CD4-positive, CD25-positive, alpha-beta regulatory T cell (primary cell): ENCODE results near the gene FOXA3. TPM values are rescaled to one million over a fixed set of nuclear protein-coding genes. Genes with fewer than 3 reads are reported as not detected.

Source experiments
- ATAC-seq, 2 donors: fragments of 150-1000 bp; cut with Tn5 transposase; one replicate each; pipeline ENCODE4 v1.10.0; 2021; ENCODE audit warnings: low read depth in 2 of 2, moderate number of reproducible peaks in 2 of 2, moderate library complexity in 1 of 2
- DNase-seq, 3 donors: peaks; one replicate each; pipeline versions ENCODE4 v3.0.0 to v3.0.0-alpha.2; 2012 to 2022; ENCODE audit warnings: mixed read lengths in 1 of 3
- H3K27ac ChIP-seq: one replicate; pipeline ENCODE4 v1.7.0; 2013; ENCODE audit warnings: mild to moderate bottlenecking, low read length; ENCODE audit not compliant: insufficient read depth, poor library complexity, severe bottlenecking
- H3K27me3 ChIP-seq: one replicate; pipeline ENCODE4 v1.7.0; 2013; ENCODE audit warnings: low read length; ENCODE audit not compliant: control insufficient read depth, insufficient read depth
- H3K36me3 ChIP-seq: one replicate; pipeline ENCODE4 v1.7.0; 2013; ENCODE audit warnings: mild to moderate bottlenecking, low read length, moderate library complexity; ENCODE audit not compliant: control insufficient read depth, insufficient read depth
- H3K4me1 ChIP-seq: 2 replicates; pipeline ENCODE4 v1.7.0; 2013; ENCODE audit warnings: mild to moderate bottlenecking, low read length; ENCODE audit not compliant: insufficient read depth, control insufficient read depth, poor library complexity, severe bottlenecking
- H3K4me3 ChIP-seq: one replicate; pipeline ENCODE4 v1.7.0; 2013; ENCODE audit warnings: low read depth, mild to moderate bottlenecking, low read length, moderate library complexity
- H3K9me3 ChIP-seq, 2 experiments: 1 replicate in 1 of 2; 2 replicates in 1 of 2; pipeline ENCODE4 v1.7.0; 2013; ENCODE audit warnings: low read length in 2 of 2, mild to moderate bottlenecking in 1 of 2, moderate library complexity in 1 of 2; ENCODE audit not compliant: control insufficient read depth in 2 of 2
- H3K27ac Mint-ChIP-seq, 3 donors: one replicate each; pipeline ENCODE4 v1.8.0; 2020 to 2022; ENCODE audit warnings: mild to moderate bottlenecking in 3 of 3, mixed read lengths in 3 of 3, moderate library complexity in 2 of 3
- H3K27me3 Mint-ChIP-seq: one replicate; pipeline ENCODE4 v1.8.0; 2022; ENCODE audit warnings: mild to moderate bottlenecking, mixed read lengths
- H3K36me3 Mint-ChIP-seq: one replicate; pipeline ENCODE4 v1.8.0; 2020; ENCODE audit warnings: mixed read lengths
- H3K4me1 Mint-ChIP-seq, 4 donors: one replicate each; pipeline ENCODE4 v1.8.0; 2020 to 2022; ENCODE audit warnings: mixed read lengths in 4 of 4, mild to moderate bottlenecking in 1 of 4
- H3K4me3 Mint-ChIP-seq, 4 donors: one replicate each; pipeline ENCODE4 v1.8.0; 2020 to 2022; ENCODE audit warnings: mild to moderate bottlenecking in 4 of 4, mixed read lengths in 4 of 4, moderate library complexity in 3 of 4
- H3K9me3 Mint-ChIP-seq, 7 donors: one replicate each; pipeline ENCODE4 v1.8.0; 2020 to 2022; ENCODE audit warnings: mixed read lengths in 7 of 7, mild to moderate bottlenecking in 3 of 7, moderate library complexity in 2 of 7
- polyA plus RNA-seq, 4 donors: library from polyadenylated mRNA; unstranded; fragments of 300-500 nt; fragmentation: Illumina TruSeq; gene quantifications; one replicate each; pipeline ENCODE4 v1.2.3, GENCODE V29; 2021
- total RNA-seq: library from RNA; stranded (reverse); gene quantifications from one replicate; pipeline ENCODE4 v1.2.3, GENCODE V29; 2022

The FOXA3 gene
- total and polyA plus RNA-seq, 5 donors from 2014 or later = not detected

GRCh38 chr19:45906221-45906620, 42.1 kb downstream of the FOXA3 start:
- Histone ChIP-seq H3K4me1 (peaks cover 17% of the 10 kb centered on the region), H3K9me3 (no peaks in the 10 kb centered on the region), H3K27ac (no peak overlapping the region), H3K27me3 (no peaks in the 10 kb centered on the region), H3K36me3 (no peaks in the 10 kb centered on the region), H3K4me3 (no peak overlapping the region)
- ATAC-seq (no peak), DNase-seq (no peak)
- H3K27me3 Mint-ChIP-seq = peaks cover 16% of the 10 kb centered on the region
- H3K9me3 Mint-ChIP-seq = peaks cover 0 to 4% (median 0%) of the 10 kb centered on the region in 7 donors
- no peaks in the 10 kb centered on the region for H3K36me3 Mint-ChIP-seq
- H3K4me1 Mint-ChIP-seq = peaks cover 0 to 14% (median 3%) of the 10 kb centered on the region in 4 donors
- no peak overlapping the region for H3K27ac Mint-ChIP-seq
- H3K4me3 Mint-ChIP-seq = peak overlapping the region in 1 of 4 donors; percentile 44

- Mint-ChIP-seq H3K27ac (no peak overlapping the region), H3K27me3 (peaks cover 11% of the 10 kb centered on the region), H3K4me1 (peaks cover 0 to 2% (median 0%) of the 10 kb centered on the region in 4 donors), H3K36me3 (no peaks in the 10 kb centered on the region), H3K9me3 (peaks cover 0 to 4% (median 0%) of the 10 kb centered on the region in 7 donors), H3K4me3 (no peak overlapping the region)
- H3K36me3 ChIP-seq = no peaks in the 10 kb centered on the region
- ATAC-seq (no peak), DNase-seq (no peak)
- H3K4me3 ChIP-seq = no peak overlapping the region
- no peaks in the 10 kb centered on the region for H3K27me3 ChIP-seq
- no peaks in the 10 kb centered on the region for H3K9me3 ChIP-seq
- no peaks in the 10 kb centered on the region for H3K4me1 ChIP-seq
- no peak overlapping the region for H3K27ac ChIP-seq
Observed at GRCh38 chr19:45908956-45909355, 44.8 kb downstream of the FOXA3 start.

- Mint-ChIP-seq H3K9me3 (peaks cover 0 to 2% (median 0%) of the 10 kb centered on the region in 7 donors), H3K4me1 (peaks cover 0 to 2% (median 0%) of the 10 kb centered on the region in 4 donors), H3K27me3 (peaks cover 14% of the 10 kb centered on the region), H3K36me3 (no peaks in the 10 kb centered on the region), H3K27ac (no peak overlapping the region), H3K4me3 (no peak overlapping the region)
- H3K27me3 ChIP-seq = no peaks in the 10 kb centered on the region
- H3K9me3 ChIP-seq = no peaks in the 10 kb centered on the region
- H3K4me3 ChIP-seq = no peak overlapping the region
- H3K36me3 ChIP-seq = no peaks in the 10 kb centered on the region
- DNase-seq (no peak), ATAC-seq (no peak)
- H3K27ac ChIP-seq = no peak overlapping the region
- H3K4me1 ChIP-seq = no peaks in the 10 kb centered on the region
Observed at GRCh38 chr19:45911291-45911690, 47.2 kb downstream of the FOXA3 start.

- Histone ChIP-seq H3K36me3 (no peaks in the 10 kb centered on the region), H3K4me3 (no peak within 1 kb of the TSS), H3K4me1 (no peaks in the 10 kb centered on the region), H3K27me3 (no peaks in the 10 kb centered on the region), H3K9me3 (no peaks in the 10 kb centered on the region), H3K27ac (no peak within 1 kb of the TSS)
- Mint-ChIP-seq H3K27ac (no peak within 1 kb of the TSS), H3K36me3 (no peaks in the 10 kb centered on the region), H3K4me1 (peaks cover 0 to 2% (median 0%) of the 10 kb centered on the region in 4 donors), H3K9me3 (peaks cover 0 to 2% (median 0%) of the 10 kb centered on the region in 7 donors), H3K27me3 (peaks cover 22% of the 10 kb centered on the region), H3K4me3 (no peak within 1 kb of the TSS)
- ATAC-seq (no peak), DNase-seq (peak in 1 of 3 donors; percentile 41)
Observed at GRCh38 chr19:45913874-45914830, 50.0 kb downstream of the FOXA3 start, which contains the start of gene NANOS2. Gene NANOS2, minus strand, starts transcription at chr19:45914778. Its CDS starts 85 bp downstream, at chr19:45914693.

- no peak overlapping the region for H3K4me3 ChIP-seq
- Mint-ChIP-seq H3K36me3 (no peaks in the 10 kb centered on the region), H3K27me3 (peaks cover 26% of the 10 kb centered on the region), H3K9me3 (peaks cover 0 to 2% (median 0%) of the 10 kb centered on the region in 7 donors), H3K4me3 (no peak overlapping the region), H3K4me1 (peaks cover 0 to 2% (median 0%) of the 10 kb centered on the region in 4 donors), H3K27ac (no peak overlapping the region)
- DNase-seq = peak in 1 of 3 donors; percentile 85
- no peak for ATAC-seq
- H3K27me3 ChIP-seq = peaks cover 6% of the 10 kb centered on the region
- no peaks in the 10 kb centered on the region for H3K4me1 ChIP-seq
- no peaks in the 10 kb centered on the region for H3K9me3 ChIP-seq
- H3K36me3 ChIP-seq = no peaks in the 10 kb centered on the region
- no peak overlapping the region for H3K27ac ChIP-seq
Observed at GRCh38 chr19:45917421-45918091, 53.4 kb downstream of the FOXA3 start.

- H3K27me3 Mint-ChIP-seq = peaks cover 26% of the 10 kb centered on the region
- ATAC-seq = no peak
- H3K4me1 Mint-ChIP-seq = peaks cover 0 to 2% (median 0%) of the 10 kb centered on the region in 4 donors
Observed at GRCh38 chr19:45918721-45919120, 54.6 kb downstream of the FOXA3 start.

GRCh38 chr19:45919678-45920077, 55.6 kb downstream of the FOXA3 start:
- Mint-ChIP-seq H3K27ac (peak overlapping the region in 1 of 3 donors; percentile 32), H3K4me3 (no peak overlapping the region), H3K4me1 (peaks cover 0 to 2% (median 0%) of the 10 kb centered on the region in 4 donors), H3K36me3 (no peaks in the 10 kb centered on the region), H3K9me3 (peaks cover 0 to 2% (median 0%) of the 10 kb centered on the region in 7 donors), H3K27me3 (peaks cover 30% of the 10 kb centered on the region)
- no peaks in the 10 kb centered on the region for H3K4me1 ChIP-seq
- H3K9me3 ChIP-seq = no peaks in the 10 kb centered on the region
- ATAC-seq = no peak
- no peak overlapping the region for H3K4me3 ChIP-seq
- no peak for DNase-seq
- H3K27me3 ChIP-seq = peaks cover 6% of the 10 kb centered on the region
- no peak overlapping the region for H3K27ac ChIP-seq
- no peaks in the 10 kb centered on the region for H3K36me3 ChIP-seq

More at GRCh38 chr19:45918721-45919120, 54.6 kb downstream of the FOXA3 start:
- H3K36me3 Mint-ChIP-seq = no peaks in the 10 kb centered on the region
- H3K27ac ChIP-seq = no peak overlapping the region
- peak overlapping the region in 1 of 3 donors; percentile 66 for H3K27ac Mint-ChIP-seq
- no peaks in the 10 kb centered on the region for H3K36me3 ChIP-seq
- H3K4me3 Mint-ChIP-seq = no peak overlapping the region
- H3K9me3 Mint-ChIP-seq = peaks cover 0 to 2% (median 0%) of the 10 kb centered on the region in 7 donors
- peaks cover 6% of the 10 kb centered on the region for H3K27me3 ChIP-seq
- no peak overlapping the region for H3K4me3 ChIP-seq
- no peak for DNase-seq
- H3K4me1 ChIP-seq = no peaks in the 10 kb centered on the region
- no peaks in the 10 kb centered on the region for H3K9me3 ChIP-seq
